HepG2 (cell line): ENCODE measurements around the gene RPL18. TPM values are rescaled to one million over a fixed set of nuclear protein-coding genes. Genes with fewer than 3 reads are reported as not detected.

Source experiments
- CCDC6 ChIP-seq: sonication (generic); formaldehyde crosslinking; IDR thresholded peaks from 2 replicates; pipeline ENCODE4 v1.8.1; 2022; ENCODE audit warnings: mild to moderate bottlenecking, missing genetic modification reagents, moderate library complexity
- CHCHD3 ChIP-seq: sonication (generic); formaldehyde crosslinking; IDR thresholded peaks from 2 replicates; pipeline ENCODE4 v1.8.0; 2022; ENCODE audit warnings: mild to moderate bottlenecking, missing genetic modification reagents, moderate library complexity
- HIVEP1 ChIP-seq: sonication (generic); formaldehyde crosslinking; IDR thresholded peaks from 2 replicates; pipeline ENCODE4 v1.4.0; 2020; ENCODE audit warnings: mild to moderate bottlenecking, missing genetic modification reagents
- KLF11 ChIP-seq: IDR thresholded peaks from 2 replicates; pipeline ENCODE4 v1.6.1; 2016; ENCODE audit warnings: missing compliant biosample characterization
- MXD1 ChIP-seq: sonication (generic); formaldehyde crosslinking; IDR thresholded peaks from 2 replicates; pipeline ENCODE4 v1.4.0; 2020; ENCODE audit warnings: mild to moderate bottlenecking, missing genetic modification reagents
- PITX1 ChIP-seq: sonication (generic); formaldehyde crosslinking; IDR thresholded peaks from 2 replicates; pipeline ENCODE4 v1.5.1; 2020; ENCODE audit warnings: mild to moderate bottlenecking, missing genetic modification reagents
- SIN3A ChIP-seq: IDR thresholded peaks from 2 replicates; pipeline ENCODE4 v1.6.1; 2011; ENCODE audit warnings: low read depth, mild to moderate bottlenecking, control low read depth, low read length, borderline replicate concordance
- TOE1 ChIP-seq: sonication (generic); formaldehyde crosslinking; IDR thresholded peaks from 2 replicates; pipeline ENCODE4 v1.4.0; 2020; ENCODE audit warnings: mild to moderate bottlenecking, missing genetic modification reagents
- ZBTB7A ChIP-seq: sonication (generic); formaldehyde crosslinking; IDR thresholded peaks from 2 replicates; pipeline ENCODE4 v1.8.0; 2022; ENCODE audit warnings: mild to moderate bottlenecking, missing genetic modification reagents
- ZNF235 ChIP-seq: sonication (generic); formaldehyde crosslinking; IDR thresholded peaks from 2 replicates; pipeline ENCODE4 v1.8.1; 2023; ENCODE audit warnings: mild to moderate bottlenecking, missing genetic modification reagents, borderline replicate concordance
- ZNF33B ChIP-seq: sonication (generic); formaldehyde crosslinking; IDR thresholded peaks from 2 replicates; pipeline ENCODE4 v1.5.1; 2020; ENCODE audit warnings: mild to moderate bottlenecking, missing genetic modification reagents
- ZNF343 ChIP-seq: sonication (generic); formaldehyde crosslinking; IDR thresholded peaks from 2 replicates; pipeline ENCODE4 v1.4.0; 2020; ENCODE audit warnings: mild to moderate bottlenecking, missing genetic modification reagents
- ZNF468 ChIP-seq: sonication (generic); formaldehyde crosslinking; IDR thresholded peaks from 2 replicates; pipeline ENCODE4 v1.8.0; 2022; ENCODE audit warnings: mild to moderate bottlenecking, moderate library complexity, missing genetic modification reagents
- ZNF570 ChIP-seq: sonication (generic); formaldehyde crosslinking; IDR thresholded peaks from 2 replicates; pipeline ENCODE4 v1.4.0; 2020; ENCODE audit warnings: mild to moderate bottlenecking, missing genetic modification reagents, borderline replicate concordance
- ZNF770 ChIP-seq: sonication (generic); formaldehyde crosslinking; IDR thresholded peaks from 2 replicates; pipeline ENCODE4 v1.5.0; 2020; ENCODE audit warnings: mild to moderate bottlenecking, missing genetic modification reagents
- polyA plus RNA-seq, 8 experiments: library from polyadenylated mRNA; depleted of rRNA in 3 of 8; stranded (reverse) in 7 of 8; unstranded in 1 of 8; fragments of >200 nt; fragmentation: Illumina TruSeq in 4 of 8; extraction: Trizol in 4 of 8; gene quantifications; 2 replicates each; pipeline versions ENCODE4 v1.2.1 to v1.2.3, GENCODE V29; 2011 to 2016; ENCODE audit warnings: low read depth in 4 of 8, missing spikeins in 1 of 8, mixed read lengths in 1 of 8; ENCODE audit not compliant: insufficient read depth in 1 of 8
- total RNA-seq, 5 experiments: library from RNA; depleted of rRNA; stranded (reverse); fragments of >200 nt; fragmentation: Illumina TruSeq; extraction: Trizol; gene quantifications; 2 replicates each; pipeline ENCODE4 v1.2.3, GENCODE V29; 2016; ENCODE audit warnings: low read depth in 1 of 5
- TF ChIP-seq, protein P1 (sequence below), 2 experiments: IDR thresholded peaks; 2 replicates each; pipeline ENCODE4 v1.6.1; 2011 to 2012; ENCODE audit warnings: low read length in 2 of 2, borderline replicate concordance in 1 of 2, low read depth in 1 of 2, mild to moderate bottlenecking in 1 of 2, moderate library complexity in 1 of 2
- TF ChIP-seq, protein P2 (sequence below): sonication (generic); formaldehyde crosslinking; IDR thresholded peaks from 2 replicates; pipeline ENCODE4 v1.5.0; 2020; ENCODE audit warnings: missing genetic modification reagents

The RPL18 gene
- total and polyA plus RNA-seq, 2 of the 13 experiments (the other 11 are each of a cell fraction or from before 2014, with no cell fraction given), result 1,485 to 1,639 TPM

GRCh38 chr19:48618916-48619691, at the start of gene RPL18, which contains the start of gene SPHK2 (continued):
- TF ChIP-seq ZNF235 (CRISPR knock-in tag), result no peak
- peak; percentile 29; the same call in 1 of the 2 replicates for TF ChIP-seq SIN3A
- no peak for TF ChIP-seq ZNF468 (CRISPR knock-in tag)
- TF ChIP-seq MXD1 (CRISPR knock-in tag), result peak; percentile 79; the same call in 1 of the 2 replicates
- 0 out of 2 replicates have a peak, but pooled peaks have one; percentile 52 for TF ChIP-seq CHCHD3
- no peak for TF ChIP-seq TOE1 (CRISPR knock-in tag)
- no peak for TF ChIP-seq ZNF570 (CRISPR knock-in tag)
- TF ChIP-seq HIVEP1 (CRISPR knock-in tag), result no peak; the same call in 1 of the 2 replicates
- TF ChIP-seq KLF11 (CRISPR knock-in tag), result 0 out of 2 replicates have a peak, but pooled peaks have one; percentile 51
- TF ChIP-seq CCDC6 (CRISPR knock-in tag), result peak; percentile 93
- peak; percentile 62; the same call in 1 of the 2 replicates for TF ChIP-seq ZNF343 (CRISPR knock-in tag)
- TF ChIP-seq ZBTB7A (CRISPR knock-in tag), result no peak
- TF ChIP-seq ZNF770, result 0 out of 2 replicates have a peak, but pooled peaks have one; percentile 4
- TF ChIP-seq PITX1 (CRISPR knock-in tag), result peak; percentile 92; the same call in 1 of the 2 replicates
- no peak; the same call in none of the 2 replicates for TF ChIP-seq ZNF33B (CRISPR knock-in tag)
- TF ChIP-seq, protein P1, sequence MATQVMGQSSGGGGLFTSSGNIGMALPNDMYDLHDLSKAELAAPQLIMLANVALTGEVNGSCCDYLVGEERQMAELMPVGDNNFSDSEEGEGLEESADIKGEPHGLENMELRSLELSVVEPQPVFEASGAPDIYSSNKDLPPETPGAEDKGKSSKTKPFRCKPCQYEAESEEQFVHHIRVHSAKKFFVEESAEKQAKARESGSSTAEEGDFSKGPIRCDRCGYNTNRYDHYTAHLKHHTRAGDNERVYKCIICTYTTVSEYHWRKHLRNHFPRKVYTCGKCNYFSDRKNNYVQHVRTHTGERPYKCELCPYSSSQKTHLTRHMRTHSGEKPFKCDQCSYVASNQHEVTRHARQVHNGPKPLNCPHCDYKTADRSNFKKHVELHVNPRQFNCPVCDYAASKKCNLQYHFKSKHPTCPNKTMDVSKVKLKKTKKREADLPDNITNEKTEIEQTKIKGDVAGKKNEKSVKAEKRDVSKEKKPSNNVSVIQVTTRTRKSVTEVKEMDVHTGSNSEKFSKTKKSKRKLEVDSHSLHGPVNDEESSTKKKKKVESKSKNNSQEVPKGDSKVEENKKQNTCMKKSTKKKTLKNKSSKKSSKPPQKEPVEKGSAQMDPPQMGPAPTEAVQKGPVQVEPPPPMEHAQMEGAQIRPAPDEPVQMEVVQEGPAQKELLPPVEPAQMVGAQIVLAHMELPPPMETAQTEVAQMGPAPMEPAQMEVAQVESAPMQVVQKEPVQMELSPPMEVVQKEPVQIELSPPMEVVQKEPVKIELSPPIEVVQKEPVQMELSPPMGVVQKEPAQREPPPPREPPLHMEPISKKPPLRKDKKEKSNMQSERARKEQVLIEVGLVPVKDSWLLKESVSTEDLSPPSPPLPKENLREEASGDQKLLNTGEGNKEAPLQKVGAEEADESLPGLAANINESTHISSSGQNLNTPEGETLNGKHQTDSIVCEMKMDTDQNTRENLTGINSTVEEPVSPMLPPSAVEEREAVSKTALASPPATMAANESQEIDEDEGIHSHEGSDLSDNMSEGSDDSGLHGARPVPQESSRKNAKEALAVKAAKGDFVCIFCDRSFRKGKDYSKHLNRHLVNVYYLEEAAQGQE (IDR thresholded peaks at IDR 0.05; ENCODE audit: borderline replicate concordance in 1 of 2, low read depth in 1 of 2, low read length in 2 of 2), result peak in 1 of 2 experiments; percentile 74; a peak in 2 of 4 replicates
- TF ChIP-seq, protein P2, sequence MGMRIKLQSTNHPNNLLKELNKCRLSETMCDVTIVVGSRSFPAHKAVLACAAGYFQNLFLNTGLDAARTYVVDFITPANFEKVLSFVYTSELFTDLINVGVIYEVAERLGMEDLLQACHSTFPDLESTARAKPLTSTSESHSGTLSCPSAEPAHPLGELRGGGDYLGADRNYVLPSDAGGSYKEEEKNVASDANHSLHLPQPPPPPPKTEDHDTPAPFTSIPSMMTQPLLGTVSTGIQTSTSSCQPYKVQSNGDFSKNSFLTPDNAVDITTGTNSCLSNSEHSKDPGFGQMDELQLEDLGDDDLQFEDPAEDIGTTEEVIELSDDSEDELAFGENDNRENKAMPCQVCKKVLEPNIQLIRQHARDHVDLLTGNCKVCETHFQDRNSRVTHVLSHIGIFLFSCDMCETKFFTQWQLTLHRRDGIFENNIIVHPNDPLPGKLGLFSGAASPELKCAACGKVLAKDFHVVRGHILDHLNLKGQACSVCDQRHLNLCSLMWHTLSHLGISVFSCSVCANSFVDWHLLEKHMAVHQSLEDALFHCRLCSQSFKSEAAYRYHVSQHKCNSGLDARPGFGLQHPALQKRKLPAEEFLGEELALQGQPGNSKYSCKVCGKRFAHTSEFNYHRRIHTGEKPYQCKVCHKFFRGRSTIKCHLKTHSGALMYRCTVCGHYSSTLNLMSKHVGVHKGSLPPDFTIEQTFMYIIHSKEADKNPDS, result no peak
